Measurements from ENCODE around the gene OR10J5.
"Not testable (repeated sequence)": the region's sequence is repeated elsewhere in the genome, so short reads cannot be mapped to it uniquely, and the experiment has no call there.

OR10J5 gene

GRCh38 chr1:159535907-159536306, at the start of gene OR10J5:
OR10J5 (minus strand) TSS chr1:159536007; CDS start chr1:159536007, 0 bp downstream.
- DNase-seq, result no peak

GRCh38 chr1:159584536-159584935, 48.7 kb upstream of the OR10J5 start:
- no peak for DNase-seq

GRCh38 chr1:159581422-159581821, 45.6 kb upstream of the OR10J5 start:
- DNase-seq, result no peak

GRCh38 chr1:159580340-159580739, 44.5 kb upstream of the OR10J5 start:
- DNase-seq, result no peak

GRCh38 chr1:159577446-159577845, 41.6 kb upstream of the OR10J5 start:
- DNase-seq, result no peak

GRCh38 chr1:159562680-159563079, 26.9 kb upstream of the OR10J5 start:
- no peak for DNase-seq

DNA sequence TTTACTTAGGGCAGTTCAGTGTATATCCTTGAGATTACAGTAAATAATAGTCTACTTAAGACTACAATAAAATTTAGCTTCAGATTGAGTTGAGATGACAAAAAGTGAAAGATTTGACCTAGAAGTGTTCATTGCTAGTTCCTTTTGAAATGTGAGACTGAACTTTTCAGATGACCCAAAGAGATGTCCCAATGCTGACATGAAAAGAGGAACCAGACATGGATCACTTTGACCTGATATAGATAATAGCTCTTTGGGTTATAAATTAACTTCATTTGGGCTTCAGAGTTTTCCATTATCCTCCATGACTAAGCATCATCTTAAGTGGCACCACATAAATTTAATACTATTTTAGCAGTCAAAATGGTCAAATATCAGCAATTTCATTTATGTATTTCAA, 25.7 kb upstream of the OR10J5 start:
- no peak for DNase-seq

DNA sequence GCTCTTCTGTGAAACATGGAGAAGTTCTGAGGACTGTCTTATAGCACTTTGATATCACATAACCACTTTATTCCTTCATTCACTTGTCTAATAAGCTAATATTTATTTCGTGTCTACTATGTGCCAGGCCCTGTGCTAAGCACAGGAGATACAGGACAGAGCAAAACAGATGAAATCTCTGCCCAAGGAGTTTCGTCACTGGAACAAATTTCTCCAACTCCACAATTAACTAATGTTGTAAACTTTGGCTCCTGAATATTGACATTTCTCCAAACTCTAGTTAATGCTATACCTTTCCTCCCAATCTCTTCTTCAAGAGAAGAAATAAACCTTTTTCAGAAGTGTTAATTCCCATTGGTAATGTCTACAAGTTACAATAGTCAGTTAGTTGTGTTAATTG, 24.8 kb upstream of the OR10J5 start:
- no peak for DNase-seq

- no peak for DNase-seq
Measured at GRCh38 chr1:159556931-159557369, 21.1 kb upstream of the OR10J5 start.

GRCh38 chr1:159554696-159555095, 18.9 kb upstream of the OR10J5 start:
- no peak for DNase-seq

GRCh38 chr1:159554261-159554660, 18.5 kb upstream of the OR10J5 start:
- no peak for DNase-seq

DNA sequence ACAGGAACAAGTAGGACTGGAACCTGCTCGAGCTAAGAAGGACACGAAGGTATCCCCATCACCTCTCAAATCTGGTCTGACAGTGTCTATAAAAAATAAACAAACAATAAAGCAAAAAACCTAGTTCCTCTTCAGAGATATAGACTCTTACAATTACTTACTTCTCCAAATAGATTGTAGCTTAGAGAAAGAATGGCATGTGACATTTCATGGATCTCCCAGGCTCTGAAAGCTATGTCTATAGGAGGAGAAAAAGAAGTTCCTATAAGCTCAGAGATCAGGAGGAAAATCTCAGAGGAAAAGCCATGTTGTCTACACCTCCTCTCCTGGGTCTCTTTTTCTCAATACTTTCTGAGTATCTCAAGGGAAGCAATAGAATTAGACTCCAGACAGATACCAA, 12.3 kb upstream of the OR10J5 start:
- no peak for DNase-seq

DNA sequence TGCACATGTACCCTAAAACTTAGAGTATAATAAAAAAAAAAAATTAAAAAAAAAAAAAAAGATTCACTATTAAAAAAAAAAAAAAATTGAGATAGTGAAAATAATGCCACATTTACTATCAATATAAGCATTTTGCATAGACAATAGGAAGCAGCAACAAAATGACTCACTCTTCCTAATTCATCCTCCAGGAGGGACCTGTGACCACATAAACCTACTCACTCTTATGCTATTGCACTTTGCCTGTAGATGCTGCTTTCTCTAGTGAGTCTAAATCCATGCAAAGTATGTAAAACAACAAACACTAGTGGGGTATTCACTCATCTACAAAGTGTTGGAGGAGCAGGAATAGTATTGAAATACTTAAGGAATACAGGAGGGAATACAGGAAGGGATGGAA, 2.9 kb downstream of the OR10J5 start:
- no peak for DNase-seq

- DNase-seq, result not testable (repeated sequence)
Measured at GRCh38 chr1:159524792-159525191, 11.0 kb downstream of the OR10J5 start.

- DNase-seq, result no peak
Measured at GRCh38 chr1:159510229-159510541, 25.6 kb downstream of the OR10J5 start.

DNA sequence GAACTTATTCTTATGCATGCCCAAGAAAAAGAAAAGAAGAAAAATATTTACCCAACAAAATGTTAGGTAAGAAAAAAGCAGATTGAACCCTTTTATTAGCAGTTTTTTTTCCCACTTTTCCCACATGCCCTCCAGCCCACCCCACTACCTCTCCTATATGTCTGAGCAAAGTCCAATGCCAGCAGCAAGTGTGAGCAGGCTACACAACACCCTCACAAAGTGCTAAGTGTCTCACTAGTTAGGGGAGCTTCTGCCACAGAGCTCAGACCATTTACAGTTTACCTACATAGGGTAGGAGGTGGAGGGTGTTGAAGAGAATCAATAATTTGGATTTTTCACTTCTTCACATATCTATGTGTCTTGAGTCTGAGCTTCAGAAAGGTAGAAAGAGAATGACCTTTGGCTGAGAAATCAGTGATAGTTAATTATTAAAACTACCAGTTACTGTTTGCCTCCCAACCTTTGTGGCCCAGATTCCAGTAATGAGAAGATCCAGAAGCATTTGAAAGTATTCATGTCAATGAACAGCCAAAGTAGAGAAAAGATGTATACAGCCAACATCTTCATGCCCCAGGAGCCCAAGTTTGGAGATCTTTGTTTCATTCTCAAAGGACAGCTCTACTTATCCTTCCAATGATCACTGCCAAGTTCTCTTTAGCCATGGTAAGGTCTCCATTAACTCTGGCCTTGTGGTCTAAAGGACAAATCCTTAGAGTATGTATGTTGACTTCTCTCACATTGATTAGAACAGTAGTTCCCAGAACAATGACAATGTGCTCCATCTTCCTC, 26.2 kb downstream of the OR10J5 start:
- DNase-seq, result no peak

- no peak for DNase-seq
Measured at GRCh38 chr1:159508951-159509350, 26.9 kb downstream of the OR10J5 start.

DNA sequence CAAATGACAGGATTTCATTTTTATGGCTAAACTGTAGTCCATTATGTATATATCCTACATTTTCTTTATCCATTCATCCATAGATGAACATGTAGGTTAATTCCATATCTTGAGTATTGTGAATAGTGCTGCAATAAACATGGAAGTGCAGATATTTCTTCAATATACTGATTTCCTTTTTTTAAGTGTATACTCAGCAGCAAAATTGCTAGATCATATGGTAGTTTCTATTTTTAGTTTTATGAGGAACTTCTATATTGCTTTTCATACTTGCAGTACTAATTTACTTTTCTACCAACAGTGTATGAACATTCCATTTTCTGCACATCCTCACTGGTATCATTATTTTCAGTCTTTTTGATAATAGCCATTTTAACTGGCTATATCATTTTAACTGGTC, 30.1 kb downstream of the OR10J5 start:
- no peak for DNase-seq

DNA sequence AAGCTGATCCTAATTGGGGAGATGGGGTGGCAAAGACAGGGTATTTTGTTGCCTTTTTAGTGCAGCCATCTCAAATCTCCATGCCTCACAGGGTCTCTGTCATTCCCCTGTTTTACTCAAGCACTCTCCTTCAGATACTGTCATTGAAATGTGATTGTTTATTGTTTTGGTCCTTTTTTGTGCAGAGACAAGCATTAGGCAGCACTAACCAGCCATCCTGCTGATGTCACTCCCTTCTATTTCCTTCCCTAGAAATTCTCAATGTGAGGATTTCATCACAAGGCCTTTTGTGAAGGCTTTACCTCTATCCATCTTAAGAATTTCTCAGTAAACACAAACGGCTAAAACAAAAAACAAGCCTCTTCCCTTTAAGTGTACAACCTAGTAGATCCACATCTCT, 34.7 kb downstream of the OR10J5 start:
- no peak for DNase-seq

DNA sequence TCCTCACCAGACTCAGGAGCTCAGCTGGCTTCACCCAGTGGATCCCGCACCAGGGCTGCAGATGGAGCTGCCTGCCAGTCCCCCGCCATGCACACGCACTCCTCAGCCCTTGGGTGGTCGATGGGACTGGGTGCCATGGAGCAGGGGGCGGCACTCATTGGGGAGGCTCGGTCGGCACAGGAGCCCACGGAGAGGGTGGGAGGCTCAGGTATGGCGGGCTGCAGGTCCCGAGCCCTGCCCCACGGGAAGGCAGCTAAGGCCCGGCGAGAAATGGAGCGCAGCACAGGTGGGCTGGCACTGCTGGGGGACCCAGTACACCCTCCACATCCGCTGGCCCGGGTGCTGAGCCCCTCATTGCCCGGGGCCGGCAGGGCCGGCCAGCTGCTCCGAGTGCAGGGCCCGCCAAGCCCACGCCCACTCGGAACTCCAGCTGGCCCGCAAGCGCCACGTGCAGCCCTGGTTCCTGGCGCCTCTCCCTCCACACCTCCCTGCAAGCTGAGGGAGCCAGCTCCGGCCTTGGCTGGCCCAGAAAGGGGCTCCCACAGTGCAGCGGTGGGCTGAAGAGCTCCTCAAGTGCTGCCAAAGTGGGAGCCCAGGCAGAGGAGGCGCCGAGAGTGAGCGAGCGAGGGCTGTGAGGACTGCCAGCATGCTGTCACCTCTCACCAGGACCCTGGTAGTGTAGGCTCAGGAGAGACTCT, 41.1 kb downstream of the OR10J5 start:
- not testable (repeated sequence) for DNase-seq

DNA sequence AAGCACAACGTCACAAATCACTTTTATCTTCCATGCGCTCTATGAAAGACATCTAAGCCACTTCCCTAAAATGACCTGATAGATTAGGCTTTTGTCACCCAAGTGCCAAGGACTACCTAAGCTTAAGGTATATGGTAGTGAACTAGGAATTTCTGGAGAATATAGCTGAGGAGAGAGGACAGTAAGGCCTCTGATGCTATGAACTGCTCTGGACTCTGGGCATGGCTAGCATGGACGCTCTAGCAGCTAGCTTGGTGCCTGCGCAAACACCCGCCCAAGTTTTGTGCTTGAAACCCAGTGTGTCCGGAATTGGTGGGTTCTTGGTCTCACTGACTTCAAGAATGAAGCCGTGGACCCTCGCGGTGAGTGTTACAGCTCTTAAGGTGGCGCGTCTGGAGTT, 42.5 kb downstream of the OR10J5 start:
- DNase-seq, result no peak

DNA sequence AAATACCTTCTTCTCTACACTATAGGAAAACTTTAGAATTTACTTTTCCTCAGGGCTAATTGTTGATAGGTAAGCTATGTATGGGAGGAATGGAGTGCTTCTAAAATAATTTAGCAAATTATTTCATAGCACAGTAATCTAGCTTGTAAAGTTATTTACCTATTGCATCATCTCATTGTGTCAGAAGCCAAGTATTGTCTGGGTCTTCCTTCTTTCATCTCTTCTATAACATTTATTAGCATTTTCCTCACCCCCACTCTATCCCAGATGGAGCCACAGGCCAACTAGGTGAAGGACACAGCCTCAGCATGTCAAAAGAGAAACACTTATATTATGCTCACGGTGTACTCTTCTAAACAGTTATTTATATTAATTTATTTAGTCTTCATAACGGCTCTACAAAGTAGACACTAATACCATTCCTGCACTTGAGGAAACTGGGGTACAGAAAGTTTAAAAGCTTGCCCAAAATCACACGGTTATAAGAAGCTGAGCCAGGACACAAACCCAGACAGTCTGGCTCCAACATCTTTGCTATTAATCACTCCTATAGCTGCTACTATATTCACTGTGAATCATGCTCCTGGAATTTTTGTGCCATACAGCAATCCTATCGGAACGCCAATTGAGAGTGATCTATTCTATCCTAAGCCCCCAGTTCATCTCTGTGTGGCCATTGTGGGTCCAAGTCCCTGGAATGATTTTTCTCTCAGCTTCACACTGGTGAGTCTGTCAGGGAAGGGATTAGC, 43.1 kb downstream of the OR10J5 start:
- no peak for DNase-seq
